ENCODE results near the gene ZCCHC7.
"Not testable (repeated sequence)": the region's sequence is repeated elsewhere in the genome, so short reads cannot be mapped to it uniquely, and the experiment has no call there.

The ZCCHC7 gene

DNA sequence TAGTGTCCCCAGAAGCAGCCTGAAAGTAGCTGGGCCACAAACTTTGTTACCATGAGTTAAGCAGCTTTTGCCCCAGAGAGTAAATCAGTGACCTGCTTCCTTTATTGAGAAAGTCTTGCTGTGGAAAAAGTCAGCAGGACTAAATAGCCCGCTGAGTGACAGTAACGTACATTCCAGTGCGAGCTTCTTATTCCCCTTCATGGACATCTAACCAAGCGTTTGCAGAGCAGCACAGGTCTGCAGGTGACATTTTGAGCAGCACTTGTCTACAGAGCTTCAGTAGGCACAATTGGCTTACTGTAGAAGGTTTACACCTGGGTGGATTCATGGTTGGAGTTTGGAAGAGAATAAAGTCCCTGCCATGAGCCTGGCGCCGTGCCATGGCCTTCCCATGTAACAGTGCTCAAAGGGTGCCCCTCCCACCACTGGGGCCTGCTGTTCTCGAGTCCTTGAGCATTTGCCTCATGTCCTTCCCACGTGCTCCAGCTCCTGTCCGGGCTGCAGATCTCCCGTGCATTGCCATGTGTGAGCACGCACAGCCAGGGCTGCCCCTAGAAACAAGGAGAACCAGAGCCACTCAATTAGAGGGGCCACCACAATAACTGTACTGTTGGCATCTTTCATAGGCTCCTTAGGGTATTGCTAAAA, 260.8 kb downstream of the ZCCHC7 start:
- no peak for DNase-seq

DNA sequence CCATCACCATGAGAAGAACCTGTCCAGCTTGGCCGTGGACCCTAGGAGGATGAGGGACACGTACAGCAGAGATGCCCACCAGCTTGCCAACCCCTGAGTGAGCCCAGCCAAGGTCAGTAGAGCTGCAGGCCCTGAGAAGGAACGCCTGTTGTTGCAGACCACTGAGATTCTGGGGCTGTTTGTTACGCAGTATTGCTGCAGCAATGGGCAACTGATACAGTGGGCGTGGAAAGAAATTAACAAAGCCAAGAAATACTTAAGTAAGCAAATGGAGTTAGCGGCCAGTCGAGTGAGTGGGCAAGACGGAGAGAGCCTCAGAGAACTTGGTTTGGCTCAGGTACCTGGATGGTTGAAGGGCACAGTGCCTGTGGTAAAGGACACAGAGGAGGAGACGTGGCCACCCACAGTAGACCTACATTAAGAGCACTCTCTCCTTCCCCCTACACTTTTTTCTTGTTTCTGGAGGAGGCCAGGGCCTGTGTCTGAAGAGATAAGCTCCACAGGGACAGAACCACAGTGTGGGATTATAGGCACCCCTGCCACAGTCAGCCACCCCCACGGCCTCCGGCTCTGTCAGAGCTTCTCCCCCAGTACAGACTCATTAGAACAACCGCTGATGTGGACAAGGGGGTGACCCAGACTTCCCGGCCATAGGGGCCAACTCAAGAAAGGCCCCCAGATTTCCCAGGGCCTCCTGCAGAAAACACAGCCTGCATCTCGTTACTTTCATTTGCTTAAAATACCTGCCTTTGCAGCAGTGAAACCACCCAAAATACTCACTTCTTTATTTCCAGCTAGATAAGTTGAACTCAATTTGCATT, 262.0 kb downstream of the ZCCHC7 start:
- DNase-seq = no peak

DNA sequence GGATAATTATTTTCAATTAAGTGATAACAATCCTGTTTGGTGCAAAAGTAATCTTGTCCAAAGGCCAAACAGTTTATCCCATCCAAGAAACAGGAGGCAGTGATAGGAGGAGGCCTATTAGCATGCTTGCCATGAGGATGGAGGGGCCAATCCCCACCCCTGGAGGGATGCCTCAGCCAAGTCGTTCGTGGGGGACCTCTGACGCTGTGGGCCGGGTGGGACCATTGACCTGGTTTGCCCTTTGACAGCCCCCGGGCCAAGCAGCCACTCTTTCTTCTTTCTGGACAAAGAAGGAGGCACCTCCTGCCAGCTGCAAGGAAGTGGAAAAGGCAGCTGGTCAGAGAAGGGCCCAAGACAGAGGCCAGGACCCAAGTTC, 262.6 kb downstream of the ZCCHC7 start:
- DNase-seq = no peak

DNA sequence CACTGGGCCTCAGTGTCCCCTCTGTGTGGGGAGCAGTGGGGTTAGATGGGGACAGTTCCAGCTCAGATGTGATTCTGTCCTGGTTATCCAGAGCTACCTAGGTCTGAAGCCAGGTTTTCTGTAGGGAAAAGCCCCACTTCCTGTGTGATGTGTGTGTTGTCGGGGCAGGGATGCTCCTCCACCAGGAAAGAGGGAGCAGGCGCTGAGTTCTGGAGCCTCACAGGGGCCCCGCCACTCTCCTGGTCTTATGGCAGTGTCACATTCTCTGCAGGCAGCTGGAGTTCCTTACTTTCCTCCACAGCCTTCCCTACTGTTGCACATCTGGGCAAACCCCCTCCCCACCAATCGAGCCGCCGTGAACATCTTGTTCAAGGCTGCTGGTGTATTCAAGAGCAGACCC, 263.0 kb downstream of the ZCCHC7 start:
- DNase-seq = no peak

DNA sequence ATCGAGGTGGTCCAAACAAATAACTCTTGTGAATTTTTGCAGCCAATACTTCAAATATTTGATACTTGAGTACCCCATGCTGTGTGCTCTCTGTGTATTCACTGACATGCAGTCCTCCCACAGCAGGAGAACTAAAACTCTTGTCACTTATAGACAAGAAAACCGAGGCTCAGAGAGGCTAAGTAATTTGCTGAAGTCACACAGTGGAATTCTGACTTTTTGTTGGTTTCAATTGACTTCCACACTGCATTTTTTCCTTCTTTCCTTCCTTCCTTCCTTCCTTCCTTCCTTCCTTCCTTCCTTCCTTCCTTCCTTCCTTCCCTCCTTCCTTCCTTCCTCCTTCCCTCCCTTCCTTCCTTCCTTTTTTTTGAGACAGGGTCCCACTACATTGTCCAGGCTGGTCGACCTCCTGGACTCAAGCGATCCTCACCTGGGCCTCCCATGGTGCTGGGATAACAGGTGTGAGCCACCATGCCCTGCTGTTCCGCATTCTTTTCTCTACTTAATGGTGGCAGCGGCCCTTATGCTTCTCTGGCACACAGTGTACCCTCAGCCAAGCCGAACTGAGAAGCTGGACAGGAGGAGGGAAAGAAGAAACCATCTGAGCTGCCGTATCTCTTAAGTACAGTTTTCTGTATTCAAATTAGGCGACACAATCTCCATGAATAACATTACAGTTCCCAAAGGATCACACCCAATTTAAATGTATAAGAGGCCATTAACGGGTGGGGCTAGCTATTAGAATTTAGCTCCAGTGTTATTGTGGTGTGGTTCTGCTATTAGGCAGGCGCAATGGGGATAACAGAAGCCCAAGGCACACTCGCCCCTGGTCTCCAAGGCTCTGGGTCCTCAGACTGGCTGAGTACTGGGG, 263.7 kb downstream of the ZCCHC7 start:
- DNase-seq = no peak

DNA sequence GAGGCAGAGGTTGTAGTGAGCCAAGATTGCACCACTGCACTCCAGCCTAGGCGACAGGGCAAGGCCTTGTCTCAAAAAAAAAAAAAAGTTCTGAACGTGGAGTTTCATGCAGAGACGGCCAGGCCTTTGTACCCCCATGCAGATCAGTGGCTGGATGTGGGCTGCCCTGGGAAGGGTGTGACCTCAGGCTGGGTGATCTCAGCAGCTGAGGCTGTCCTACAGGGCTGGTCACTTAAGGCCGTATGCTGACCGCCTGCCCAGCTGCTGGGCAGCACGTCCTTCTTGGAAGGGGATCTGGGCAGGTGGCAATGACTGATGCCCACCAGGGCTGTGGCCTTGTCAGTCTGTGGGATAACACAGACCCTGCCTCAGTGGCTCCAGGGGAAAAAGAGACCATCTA, 264.9 kb downstream of the ZCCHC7 start:
- no peak for DNase-seq

DNA sequence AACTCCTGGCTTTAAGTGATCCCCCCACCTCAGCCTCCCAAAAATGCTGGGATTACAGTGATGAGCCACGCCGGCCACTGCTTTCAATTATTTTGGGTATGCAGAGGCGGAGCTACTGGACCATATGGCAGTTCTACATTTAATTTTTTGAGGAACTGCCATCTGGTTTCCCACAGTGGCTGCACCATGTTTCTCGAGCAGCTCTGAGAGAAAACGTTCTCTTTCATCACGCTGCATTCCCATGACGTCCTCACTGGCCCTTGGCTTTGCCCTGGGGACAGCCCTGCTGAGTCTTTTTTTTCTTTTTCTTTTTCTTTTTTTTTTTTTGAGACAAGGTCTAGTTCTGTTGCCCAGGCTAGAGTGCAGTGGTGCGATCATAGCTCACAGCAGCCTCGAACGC, 266.6 kb downstream of the ZCCHC7 start:
- DNase-seq = no peak

DNA sequence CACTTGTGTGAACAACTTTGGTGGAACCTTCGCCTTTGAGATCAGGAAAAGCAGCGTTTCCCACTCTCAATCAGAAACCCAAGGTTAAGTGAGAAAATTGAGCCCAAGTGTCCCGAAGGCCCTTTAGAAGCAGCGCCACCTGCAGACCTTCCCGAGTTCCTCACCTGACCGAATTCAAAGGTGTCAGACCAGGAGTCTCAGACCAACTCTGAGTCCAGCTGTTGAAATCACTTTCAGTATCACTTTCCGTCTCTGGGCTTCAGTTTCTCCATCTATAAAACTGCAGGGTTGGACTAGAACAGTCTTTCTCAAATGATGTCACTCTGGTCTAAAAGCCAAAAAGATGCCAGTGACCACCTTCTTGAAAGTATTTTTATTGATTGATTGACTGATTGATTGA, 270.4 kb downstream of the ZCCHC7 start:
- no peak for DNase-seq

DNA sequence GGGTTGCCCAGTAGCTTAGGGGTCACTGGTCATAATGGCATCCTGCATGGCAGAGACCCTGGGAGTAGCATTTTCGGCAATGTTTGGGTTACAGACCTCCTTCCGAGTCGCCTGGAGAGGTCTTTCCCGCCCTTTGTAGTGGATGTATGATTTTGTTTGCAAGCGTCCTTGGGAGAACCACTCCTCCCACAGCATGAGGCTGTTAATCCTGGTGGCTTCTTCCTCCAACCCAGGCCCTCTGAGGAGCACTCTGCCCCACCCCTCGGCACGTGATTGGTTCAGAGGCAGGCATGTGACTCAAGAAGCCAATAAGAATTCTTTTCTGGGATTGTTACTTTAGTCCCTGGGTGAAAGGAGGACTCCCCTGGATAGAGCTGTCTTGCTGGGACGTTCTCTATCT, 271.9 kb downstream of the ZCCHC7 start:
- DNase-seq = no peak

DNA sequence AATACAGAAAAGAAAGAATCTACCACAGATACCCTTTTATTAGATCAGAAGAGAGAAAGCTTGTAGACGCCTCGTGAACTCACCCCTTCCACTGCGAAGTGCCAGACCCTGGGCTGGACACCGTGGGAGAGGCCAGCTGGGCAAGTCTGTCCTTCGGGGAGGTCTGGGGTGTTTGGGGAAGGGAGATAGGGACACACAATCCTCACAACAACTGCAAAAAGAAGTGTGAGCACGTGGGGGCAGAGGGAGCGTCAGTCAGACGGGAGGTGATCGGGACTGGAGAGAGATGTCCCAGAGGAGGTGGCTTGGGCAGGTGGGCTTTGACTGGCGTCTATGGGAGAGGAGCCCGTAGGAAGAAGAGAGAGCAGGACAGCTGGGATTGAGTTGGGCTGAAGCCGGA, 274.9 kb downstream of the ZCCHC7 start:
- no peak for DNase-seq

DNA sequence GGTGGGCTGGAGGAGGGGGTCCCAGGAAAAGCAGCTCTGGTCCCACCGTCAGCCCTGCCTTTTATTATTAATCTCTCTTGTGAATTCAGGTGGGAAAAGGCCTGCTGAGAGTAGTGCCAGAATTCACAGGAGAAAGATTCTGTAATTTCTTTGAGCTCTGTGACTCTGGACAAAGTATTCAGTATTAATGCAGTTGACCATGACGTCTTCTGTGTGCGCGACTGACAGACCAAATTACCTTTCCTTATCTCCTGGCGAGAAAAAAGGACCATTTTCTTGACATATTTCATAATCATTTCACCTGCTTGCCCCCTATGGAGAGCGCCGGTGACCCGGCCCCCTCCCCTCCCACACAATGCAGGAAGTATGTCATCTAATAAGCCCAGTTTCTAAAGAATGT, 275.3 kb downstream of the ZCCHC7 start:
- no peak for DNase-seq

DNA sequence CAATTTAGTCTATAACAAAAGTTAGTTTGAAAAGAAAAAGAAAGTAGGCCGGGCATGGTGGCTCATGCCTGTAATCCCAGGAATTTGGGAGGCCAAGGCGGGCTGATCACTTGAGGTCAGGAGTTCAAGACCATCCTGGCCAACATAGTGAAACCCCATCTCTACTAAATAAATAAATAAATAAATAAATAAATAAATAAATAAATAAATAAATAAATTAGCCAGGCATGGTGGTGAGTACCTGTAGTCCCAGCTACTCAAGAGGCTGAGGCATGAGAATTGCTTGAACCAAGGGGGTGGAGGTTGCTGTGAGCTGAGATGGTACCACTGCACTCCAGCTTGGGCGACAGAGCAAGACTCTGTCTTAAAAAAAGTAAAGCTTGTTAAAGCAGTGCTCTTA, 277.6 kb downstream of the ZCCHC7 start:
- not testable (repeated sequence) for DNase-seq

DNA sequence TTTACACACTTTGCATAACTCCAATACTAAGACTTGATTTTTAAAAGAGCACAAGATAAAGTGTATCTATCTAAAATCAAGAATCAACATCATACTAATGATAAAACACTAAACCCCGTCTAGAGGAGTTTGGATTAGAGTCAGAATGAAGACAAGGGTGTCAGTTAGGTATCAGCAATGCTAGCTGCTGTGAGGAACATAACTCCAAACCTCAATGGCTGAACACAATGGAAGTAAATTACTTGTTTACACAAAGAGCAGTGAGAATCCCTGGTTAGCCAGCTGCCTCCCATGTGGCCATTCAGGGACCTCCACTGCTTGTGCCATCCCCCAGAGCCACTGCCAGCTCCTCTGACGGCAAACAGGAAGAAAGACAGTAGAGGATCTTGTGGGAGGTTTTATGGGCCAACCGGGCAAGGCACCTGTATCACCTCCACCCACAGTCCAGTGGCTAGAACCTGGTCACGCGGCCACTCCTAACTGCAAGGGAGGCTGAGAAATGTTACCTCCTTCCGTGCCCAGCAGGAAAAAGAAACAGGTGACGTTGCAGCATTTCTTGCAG, 278.2 kb downstream of the ZCCHC7 start:
- no peak for DNase-seq

DNA sequence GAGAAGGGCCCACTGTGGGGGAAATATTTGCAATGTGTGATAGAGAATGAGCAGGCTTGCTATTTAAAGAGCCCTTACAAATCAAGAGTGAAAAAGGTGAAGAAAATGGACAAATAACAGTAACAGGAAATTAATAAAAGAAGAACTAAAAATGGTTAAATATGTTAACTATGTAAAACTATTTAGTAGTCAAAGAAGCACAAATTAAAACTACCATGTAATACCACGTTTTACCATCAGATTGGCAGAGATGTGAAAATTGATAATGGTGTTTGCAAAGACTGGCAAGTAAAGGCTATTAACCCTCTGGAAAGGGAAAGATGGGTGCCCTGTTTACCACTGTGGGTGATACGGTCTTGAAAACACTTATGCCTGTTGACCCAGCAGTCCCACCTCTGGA, 279.0 kb downstream of the ZCCHC7 start:
- no peak for DNase-seq

DNA sequence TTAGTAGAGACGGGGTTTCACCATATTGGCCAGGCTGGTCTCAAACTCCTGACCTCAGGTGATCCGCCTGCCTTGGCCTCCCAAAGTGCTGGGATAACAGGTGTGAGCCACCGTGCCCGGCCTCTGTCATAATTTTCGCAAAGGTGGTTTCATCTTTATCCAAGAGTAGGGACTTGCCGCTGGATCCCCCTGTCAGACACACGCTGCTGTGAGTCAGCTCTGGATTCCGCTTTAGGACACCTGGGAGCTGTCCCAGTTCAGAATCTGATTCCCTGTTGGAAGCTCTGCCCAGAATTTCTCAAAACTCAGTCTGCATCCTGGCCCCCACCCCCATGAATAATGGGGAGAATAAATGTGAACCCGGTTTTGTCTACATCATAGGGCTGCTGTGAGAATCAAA, 284.2 kb downstream of the ZCCHC7 start:
- DNase-seq = no peak

DNA sequence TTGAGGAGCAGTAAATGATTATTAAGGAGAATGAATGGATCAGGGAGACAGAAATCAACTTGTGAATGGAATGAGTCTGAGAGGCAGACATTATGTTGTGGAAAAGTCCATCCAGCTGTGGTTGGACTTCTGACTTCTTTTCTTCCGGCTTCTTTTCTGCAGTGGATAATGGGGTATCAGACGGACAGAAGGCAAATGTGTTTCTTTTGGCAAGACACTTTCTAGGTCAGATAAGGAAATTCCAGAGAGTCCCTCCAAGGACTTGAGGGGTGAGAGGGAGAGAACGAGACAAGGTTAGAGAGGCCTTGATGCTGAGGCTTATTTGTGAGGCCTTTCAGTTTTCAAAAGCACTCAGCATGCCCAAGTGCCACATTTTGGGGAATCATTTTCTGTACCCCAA, 285.0 kb downstream of the ZCCHC7 start:
- DNase-seq = no peak

DNA sequence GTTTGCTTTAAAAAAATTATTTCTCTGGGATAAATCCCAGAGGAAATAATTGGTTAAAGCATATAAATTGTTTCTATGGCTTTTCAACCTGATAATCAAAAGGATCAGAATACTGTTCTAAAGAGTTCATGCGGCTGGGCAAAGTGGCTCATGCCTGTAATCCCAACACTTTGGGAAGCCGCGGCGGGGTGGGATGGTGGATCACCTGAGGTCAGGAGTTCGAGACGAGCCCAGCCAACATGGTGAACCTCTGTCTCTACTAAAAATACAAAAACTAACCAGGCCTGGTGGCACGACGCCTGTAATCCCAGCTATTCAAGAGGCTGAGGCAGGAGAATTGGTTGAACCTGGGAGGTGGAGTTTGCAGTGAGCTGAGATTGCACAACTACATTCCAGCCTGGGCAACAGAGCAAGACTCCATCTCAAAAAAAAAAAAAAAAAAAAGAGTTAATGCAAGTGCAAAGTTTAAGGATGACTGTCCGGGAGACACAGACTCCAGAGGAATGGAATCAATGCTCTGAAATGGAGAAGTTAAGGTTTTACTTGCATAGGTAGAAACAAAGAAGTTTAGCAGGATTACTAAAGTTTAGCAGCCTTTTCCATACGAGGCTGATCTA, 285.5 kb downstream of the ZCCHC7 start:
- DNase-seq = no peak

DNA sequence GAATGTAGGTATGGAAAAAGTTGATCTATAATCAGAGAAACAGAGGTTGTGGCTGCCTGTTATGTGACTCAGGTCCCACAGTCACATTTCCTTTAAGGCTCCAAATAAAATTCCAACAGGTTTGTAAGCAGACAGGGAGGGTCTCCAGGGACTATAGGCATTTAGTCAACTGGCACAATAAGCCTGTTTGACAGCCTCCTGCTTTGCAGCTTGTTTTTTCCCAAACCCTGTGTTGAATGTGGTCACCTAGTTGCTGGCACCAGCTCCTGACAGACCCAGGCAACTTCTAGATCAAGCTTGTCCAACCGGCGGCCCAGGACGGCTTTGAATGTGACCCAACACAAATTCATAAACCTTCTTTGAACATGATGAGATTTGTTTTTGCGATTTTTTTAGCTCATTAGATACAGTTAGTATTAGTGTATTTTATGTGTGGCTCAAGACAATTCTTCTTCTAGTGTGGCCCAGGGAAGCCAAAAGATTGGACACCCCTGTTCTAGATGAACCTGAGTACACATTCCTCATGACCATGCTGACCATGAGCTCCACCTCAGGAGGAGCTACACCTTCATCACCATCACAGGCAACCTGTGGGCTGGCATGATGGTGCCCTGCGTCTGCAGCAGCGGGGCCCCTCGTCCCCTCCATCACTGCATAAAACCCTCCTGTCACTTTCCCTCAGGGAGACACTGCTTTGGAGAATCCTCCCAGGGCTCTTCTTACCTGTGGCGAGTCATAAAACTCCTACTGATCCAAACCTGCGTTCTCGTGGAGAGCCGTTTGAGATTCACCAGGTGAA, 286.4 kb downstream of the ZCCHC7 start:
- DNase-seq = no peak

DNA sequence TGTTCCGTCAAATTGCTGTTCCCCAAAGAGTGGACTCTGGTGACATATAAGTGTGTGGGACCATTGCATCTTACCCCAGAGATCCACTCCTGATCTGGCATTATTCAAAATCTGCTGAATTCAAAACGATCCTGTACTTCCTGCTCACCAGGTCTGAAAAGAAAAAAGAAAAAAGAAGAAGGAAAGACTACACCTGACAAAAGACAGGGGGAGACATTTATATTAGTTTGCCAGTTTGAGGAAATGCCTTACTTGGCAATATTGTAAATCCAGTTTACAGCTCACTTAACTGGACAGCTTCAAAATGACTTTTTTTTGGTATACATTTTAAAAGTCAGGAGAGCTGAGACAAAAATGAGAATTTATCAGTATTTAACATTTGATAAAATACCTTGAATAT, 287.1 kb downstream of the ZCCHC7 start:
- no peak for DNase-seq
